ENCODE measurements around the gene PRKCE.

The PRKCE gene

GRCh38 chr2:46118656-46119371 is 467.3 kb downstream of the PRKCE start:
- no peak for DNase-seq (ENCODE audit: low spot score)

GRCh38 chr2:46119453-46119852 is 468.0 kb downstream of the PRKCE start:
- no peak for DNase-seq (ENCODE audit: low spot score)

GRCh38 chr2:46120792-46121555 is 469.5 kb downstream of the PRKCE start:
- DNase-seq (ENCODE audit: low spot score), result no peak

- no peak for DNase-seq (ENCODE audit: low spot score)
These were observed 471.0 kb downstream of the PRKCE start for GRCh38 chr2:46122318-46122976.

- DNase-seq (ENCODE audit: low spot score), result no peak
These were observed 471.5 kb downstream of the PRKCE start for GRCh38 chr2:46123013-46123412.

GRCh38 chr2:46125798-46126197 is 474.3 kb downstream of the PRKCE start:
- DNase-seq (ENCODE audit: low spot score), result no peak

- DNase-seq (ENCODE audit: low spot score), result no peak
These were observed 475.1 kb downstream of the PRKCE start for GRCh38 chr2:46126571-46126970.

GRCh38 chr2:46127176-46127575 is 475.7 kb downstream of the PRKCE start:
- no peak for DNase-seq (ENCODE audit: low spot score)

- DNase-seq (ENCODE audit: low spot score), result no peak
These were observed 479.0 kb downstream of the PRKCE start for GRCh38 chr2:46130511-46130910.

GRCh38 chr2:46132996-46133395 is 481.5 kb downstream of the PRKCE start:
- DNase-seq (ENCODE audit: low spot score), result no peak

GRCh38 chr2:46134531-46135227 is 483.2 kb downstream of the PRKCE start:
- DNase-seq (ENCODE audit: low spot score), result no peak

- no peak for DNase-seq (ENCODE audit: low spot score)
These were observed 483.9 kb downstream of the PRKCE start for GRCh38 chr2:46135228-46135855.

- no peak for DNase-seq (ENCODE audit: low spot score)
These were observed 484.5 kb downstream of the PRKCE start for GRCh38 chr2:46135958-46136357.

- no peak for DNase-seq (ENCODE audit: low spot score)
These were observed 485.0 kb downstream of the PRKCE start for GRCh38 chr2:46136481-46136880.

GRCh38 chr2:46136953-46137352 is 485.5 kb downstream of the PRKCE start:
- DNase-seq (ENCODE audit: low spot score), result no peak

GRCh38 chr2:46142546-46143428 is 491.3 kb downstream of the PRKCE start:
- DNase-seq (ENCODE audit: low spot score), result no peak

- no peak for DNase-seq (ENCODE audit: low spot score)
These were observed 492.1 kb downstream of the PRKCE start for GRCh38 chr2:46143429-46144132.

- no peak for DNase-seq (ENCODE audit: low spot score)
These were observed 492.8 kb downstream of the PRKCE start for GRCh38 chr2:46144133-46144800.

- no peak for DNase-seq (ENCODE audit: low spot score)
These were observed 493.5 kb downstream of the PRKCE start for GRCh38 chr2:46145017-46145416.

- DNase-seq (ENCODE audit: low spot score), result no peak
These were observed 494.4 kb downstream of the PRKCE start for GRCh38 chr2:46145840-46146239.

All from D341Med (cell line).